Inflammatory macrophage treated with lipopolysaccharide for 4 hours (primary cell): ENCODE data around the gene IDH1.
A peak's percentile ranks its signal among the peaks of the same experiment; 100 is the strongest.
"Not testable (repeated sequence)": the region's sequence is repeated elsewhere in the genome, so short reads cannot be mapped to it uniquely, and the experiment has no call there.

Experiments used
- DNase-seq: peaks from one replicate; pipeline ENCODE4 v3.0.0-alpha.2; 2020

The IDH1 gene

DNA sequence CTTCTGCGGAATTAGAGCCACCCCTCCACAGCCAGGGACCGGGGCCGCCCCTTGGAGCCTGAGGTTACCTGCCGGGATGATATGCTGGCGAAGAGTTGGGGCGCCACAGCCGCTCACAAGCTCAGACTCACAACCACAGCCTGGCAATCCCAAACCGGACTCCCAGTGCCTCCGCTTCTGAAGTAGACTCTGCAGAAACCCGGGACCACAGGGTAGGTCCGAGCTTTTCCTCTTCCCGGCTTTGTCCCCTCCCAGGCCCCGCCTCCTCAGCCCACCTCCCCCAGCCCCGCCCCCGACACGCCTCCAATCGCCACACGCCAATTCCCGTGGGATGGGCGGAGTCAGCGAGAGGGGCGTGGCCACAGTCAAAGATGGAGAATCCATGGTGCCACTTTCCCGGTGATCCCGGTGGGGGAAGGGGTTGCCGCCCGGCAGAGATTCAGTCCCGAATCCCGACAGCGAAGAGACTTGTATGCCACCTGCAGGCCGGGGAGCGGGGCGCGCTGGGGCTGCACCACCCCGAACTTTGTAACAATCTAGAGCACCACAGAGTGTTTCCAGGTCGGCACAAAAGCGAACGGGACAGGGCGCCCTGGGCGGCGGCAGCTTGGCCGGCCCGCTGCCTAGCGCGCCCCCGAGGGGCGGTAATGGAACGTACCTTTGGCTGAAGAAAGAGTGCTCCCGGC is at the start of gene IDH1:
TSS of gene IDH1 (minus strand) at position 201 of the 686 bp plus-strand sequence. CDS start 3,520 bp downstream, outside the sequence.
- DNase-seq, result peak; percentile 92

DNA sequence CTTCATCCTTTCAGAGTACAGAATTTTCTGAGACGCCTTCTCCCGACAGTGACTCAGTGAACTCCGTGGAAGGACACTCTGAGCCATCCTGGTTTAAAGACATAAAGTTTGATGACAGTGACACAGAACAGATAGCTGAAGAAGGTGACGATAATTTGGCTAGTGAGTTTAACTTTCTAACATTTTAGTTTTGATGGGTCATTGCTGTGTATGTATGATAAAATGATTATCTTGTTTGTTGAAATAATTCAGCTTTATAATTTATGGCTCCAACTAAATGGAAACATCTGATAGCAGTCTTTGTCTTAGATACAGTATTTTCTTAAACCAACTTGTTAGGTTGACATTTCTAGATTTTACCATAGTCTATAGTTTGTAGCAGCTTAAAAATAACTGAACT is 49.3 kb upstream of the IDH1 start:
- no peak for DNase-seq

GRCh38 chr2:208300847-208301618 is 46.2 kb upstream of the IDH1 start:
- DNase-seq, result no peak

DNA sequence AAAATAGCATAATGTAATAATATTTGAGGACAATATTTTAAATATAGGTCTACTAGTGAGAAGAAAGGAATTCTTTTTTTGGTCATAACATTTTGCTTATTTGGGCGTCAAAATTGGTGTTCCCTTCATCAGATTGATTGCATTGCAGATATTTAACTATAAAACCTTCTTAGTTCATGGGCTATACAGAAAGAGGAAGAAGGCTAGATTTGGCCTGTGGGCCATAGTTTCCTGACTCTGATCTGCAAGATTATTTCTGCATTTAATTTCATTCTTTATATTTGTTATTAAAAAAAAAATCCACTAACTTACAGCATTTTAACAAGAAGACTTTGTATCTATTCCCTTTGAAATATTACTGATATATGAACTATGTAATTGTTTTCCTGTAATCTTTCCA is 43.1 kb upstream of the IDH1 start:
- DNase-seq, result peak; percentile 2

DNA sequence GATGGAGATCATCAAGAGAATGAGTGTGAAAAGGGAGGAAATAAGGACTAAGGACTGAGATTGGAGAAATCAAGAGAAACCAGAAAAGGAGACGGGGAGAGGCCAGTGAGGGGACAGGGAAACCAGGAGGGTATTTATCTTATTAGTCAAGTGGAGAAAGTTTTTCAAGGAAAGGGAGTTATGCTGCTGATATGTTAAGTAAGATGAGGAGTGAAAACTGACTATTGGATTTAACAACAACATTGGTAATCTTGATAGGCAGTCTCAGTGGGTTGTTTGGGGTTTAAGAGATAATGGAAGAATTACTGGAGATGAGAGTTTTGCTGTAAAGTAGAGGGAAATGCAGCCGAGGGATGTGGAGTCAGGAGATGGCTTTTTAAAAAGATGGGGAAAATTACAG is 41.7 kb upstream of the IDH1 start:
- no peak for DNase-seq

GRCh38 chr2:208295834-208296233 is 41.0 kb upstream of the IDH1 start:
- DNase-seq, result no peak

DNA sequence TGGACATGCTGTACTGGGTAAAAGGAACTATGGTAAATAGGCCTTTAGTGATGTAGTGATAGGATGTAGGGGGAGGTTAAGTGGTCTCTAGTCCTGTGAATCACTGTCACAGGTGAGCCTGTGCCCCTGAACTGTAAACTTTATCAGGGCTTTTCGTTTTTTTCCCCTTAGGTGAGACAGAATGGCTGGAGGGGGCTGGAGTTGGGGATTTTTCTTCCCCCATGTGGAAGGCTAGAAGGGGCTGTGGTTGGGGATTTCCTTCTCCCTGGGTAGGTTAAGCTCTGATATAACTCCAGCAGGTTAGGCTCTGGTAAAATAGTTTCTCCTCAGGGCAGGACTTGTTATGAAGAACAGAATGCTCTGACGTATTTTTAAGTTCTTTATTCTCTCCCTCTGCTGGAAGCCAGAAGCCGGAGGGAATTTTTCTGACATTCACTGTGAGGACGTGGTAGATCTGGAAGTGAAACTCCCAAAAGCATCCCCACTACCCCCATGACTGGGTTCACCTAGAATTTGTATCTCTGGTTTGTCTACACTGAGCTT is 39.7 kb upstream of the IDH1 start:
- peak; percentile 25 for DNase-seq

DNA sequence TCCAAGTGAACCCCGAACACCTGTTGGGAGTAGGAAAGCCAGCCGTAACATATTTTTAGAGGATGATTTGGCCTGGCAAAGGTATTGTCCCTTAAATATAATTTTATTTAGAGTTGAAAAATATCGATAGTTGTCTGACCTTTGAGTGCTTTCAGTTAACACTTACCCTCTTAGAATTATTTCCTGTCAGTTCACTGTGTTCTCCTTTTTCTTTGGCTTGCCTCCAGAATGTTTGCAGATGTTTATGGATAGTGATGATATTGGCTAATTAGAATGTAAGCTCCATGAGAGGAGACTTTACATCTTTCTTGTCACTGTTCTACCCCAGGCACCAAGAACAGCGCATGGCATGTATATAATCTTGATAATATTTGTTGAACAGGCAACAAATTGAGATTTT is 31.0 kb upstream of the IDH1 start:
- DNase-seq, result peak; percentile 7

DNA sequence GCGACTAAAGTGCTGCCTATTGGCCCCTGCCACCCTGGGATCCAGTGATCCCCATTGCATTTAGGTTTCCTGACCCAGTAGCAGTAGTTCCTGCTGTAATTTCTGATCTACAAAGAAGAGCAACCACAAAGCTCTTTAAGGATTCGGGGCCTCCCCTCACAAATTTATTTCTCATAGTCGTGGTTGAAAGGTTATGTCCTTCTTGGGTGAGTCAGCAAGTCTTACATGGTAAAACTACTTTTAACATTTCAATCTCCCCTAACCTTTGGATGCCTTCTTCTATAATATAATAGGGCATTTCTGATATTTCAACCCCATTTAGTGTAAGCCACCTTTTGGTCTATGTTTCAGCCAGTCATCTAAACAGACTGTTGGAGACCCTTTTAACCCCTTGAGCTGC is 26.1 kb upstream of the IDH1 start:
- DNase-seq, result no peak

DNA sequence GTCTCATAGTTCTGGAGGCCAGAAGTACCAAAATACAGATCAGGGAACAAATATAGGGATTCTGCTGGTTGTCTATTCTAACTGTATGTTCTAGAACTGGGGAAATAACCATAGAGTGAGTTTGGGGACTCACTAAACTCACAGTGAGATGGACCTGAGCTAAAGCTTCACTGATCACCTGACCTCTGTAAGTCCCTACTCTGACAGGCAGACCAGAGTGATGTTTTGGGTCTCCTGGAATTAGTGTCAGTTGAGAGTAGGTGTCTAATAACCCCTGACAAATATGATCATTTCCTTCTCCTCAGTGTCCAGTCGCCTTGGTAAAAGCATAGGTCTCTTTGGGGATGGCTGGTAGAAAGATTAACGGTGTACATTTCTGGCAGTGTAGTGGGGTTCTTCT is 25.4 kb upstream of the IDH1 start:
- DNase-seq, result no peak

DNA sequence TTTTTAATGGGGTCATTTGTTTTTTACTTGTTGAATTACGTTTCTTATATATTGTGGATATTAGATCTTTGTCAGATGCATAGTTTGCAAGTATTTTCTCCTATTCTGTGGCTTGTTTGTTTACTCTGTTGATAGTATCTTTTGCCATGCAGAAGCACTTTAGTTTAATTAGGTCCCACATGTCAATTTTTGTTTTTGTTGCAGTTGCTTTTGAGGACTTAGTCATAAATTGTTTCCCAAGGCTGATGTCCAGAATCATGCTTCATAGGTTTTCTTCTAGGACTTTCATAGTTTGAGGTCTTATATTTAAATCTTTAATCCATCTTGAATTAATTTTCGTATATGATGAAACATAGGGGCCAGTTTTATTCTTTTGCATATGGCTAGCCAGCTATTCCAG is 24.4 kb upstream of the IDH1 start:
- no peak for DNase-seq

GRCh38 chr2:208278549-208278948 is 23.7 kb upstream of the IDH1 start:
- no peak for DNase-seq

GRCh38 chr2:208274748-208275147 is 19.9 kb upstream of the IDH1 start:
- DNase-seq, result no peak

GRCh38 chr2:208269091-208269490 is 14.2 kb upstream of the IDH1 start:
- DNase-seq, result no peak

DNA sequence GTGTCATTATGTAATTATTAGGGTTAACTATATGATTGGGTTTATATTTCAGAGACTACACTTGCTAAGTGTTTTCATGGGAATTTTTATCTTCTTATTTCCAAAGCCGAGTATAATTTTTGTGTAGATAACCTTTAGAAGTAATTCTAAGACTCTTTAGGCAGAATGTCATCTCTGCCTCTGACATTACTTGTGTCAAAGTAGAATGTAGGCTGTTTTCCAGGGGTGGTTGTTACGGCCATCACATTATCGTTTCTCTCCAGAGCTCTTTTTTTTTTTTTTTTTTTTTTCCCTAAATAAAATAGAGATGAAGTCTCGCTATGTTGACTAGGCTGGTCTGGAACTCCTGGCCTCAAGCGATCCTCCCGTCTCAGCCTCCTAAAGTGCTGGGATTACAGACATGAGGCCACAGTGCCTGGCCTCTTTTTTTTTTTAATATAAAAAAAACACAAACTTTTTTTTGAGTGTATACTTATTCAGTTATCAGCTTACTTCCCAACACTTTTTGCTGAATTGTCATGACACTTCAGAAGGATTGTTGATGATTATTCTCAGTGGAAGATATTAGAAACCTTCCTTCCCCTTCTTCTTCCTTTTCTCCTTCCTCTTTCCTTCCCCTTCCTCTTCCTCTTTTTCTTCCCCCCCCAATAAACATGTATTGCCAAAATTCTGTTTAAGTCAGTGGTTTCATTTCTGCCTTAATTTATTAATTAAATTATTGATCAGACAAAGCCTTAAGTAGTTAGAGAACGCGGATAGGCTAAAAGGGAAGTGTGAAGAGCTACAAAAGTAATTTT is 13.5 kb upstream of the IDH1 start:
- peak; percentile 39 for DNase-seq

- DNase-seq, result not testable (repeated sequence)
These were observed 12.7 kb upstream of the IDH1 start for GRCh38 chr2:208267526-208267925.

GRCh38 chr2:208266936-208267335 is 12.1 kb upstream of the IDH1 start:
- peak; percentile 34 for DNase-seq

DNA sequence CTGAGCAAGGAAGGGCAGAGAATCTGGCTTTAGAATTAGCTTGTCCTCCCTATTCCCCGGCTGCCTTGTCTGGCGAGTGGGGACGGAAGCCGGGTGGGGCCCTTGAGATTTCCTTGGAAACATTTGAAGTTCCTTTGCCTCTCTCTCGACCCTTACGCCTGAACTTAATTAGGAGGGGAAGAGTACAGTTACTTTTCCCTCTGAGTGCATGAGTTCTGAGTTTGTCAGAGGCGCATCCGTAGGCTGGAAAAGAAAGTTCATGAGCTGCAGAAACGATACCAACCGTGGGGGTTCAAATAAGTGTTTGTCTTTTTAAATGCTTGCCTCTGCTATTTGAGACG is 11.7 kb upstream of the IDH1 start:
- DNase-seq, result peak; percentile 23

- peak; percentile 96 for DNase-seq
These were observed 11.1 kb upstream of the IDH1 start, which contains the start of gene PIKFYVE for GRCh38 chr2:208265801-208266552. TSS of gene PIKFYVE (plus strand) at chr2:208266255. CDS start at chr2:208271520, 5,265 bp downstream.

- DNase-seq, result peak; percentile 26
These were observed 10.5 kb upstream of the IDH1 start for GRCh38 chr2:208265371-208265800.

DNA sequence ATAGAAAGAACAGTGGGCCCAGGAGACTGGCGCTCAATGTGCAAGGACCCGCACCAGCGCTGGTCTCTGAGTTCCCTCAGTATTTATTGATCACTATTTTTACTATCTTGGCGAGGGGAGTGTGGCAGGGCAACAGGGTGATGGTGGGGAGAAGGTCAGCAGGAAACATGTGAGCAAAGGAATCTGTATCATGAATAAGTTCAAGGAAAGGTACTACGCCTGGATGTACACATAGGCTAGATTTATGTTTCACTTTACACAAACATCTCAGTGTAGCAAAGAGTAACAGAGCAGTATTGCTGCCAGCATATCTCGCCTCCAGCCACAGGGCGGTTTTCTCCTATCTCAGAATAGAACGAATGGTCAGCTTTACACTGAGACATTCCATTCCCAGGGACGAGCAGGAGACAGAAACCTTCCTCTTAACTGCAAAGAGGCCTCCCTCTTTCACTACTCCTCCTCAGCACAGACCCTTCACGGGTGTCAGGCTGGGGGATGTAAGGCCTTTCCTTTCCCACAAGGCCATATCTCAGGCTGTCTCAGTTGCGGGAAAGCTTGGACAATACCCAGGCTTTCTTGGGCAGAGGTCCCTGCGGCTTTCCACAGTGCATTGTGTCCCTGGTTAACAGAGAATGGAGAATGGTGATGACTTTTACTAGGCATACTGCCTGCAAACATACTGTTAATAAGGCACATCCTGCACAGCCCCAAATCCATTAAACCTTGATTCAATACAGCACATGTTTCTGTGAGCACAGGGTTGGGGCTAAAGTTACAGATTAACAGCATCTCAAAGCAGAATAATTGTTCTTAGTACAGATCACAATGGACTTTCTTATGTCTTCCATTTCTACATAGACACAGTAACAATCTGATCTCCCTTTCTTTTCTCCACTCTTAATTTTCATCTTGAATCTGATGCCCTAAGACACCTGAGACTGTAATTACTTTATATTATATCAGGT is 2.3 kb upstream of the IDH1 start:
- not testable (repeated sequence) for DNase-seq
